Kidney (tissue), 14 donors: Measurements from ENCODE around the gene KRT27. TPM values are rescaled to one million over a fixed set of nuclear protein-coding genes. Genes with fewer than 3 reads are reported as not detected.

ENCODE experiments used
- DNase-seq, 5 donors: peaks; one replicate each; pipeline ENCODE4 v3.0.0-alpha.2; 2013 to 2020
- FAIRE-seq: peaks from 2 replicates; lab custom pipeline; 2012; peaks lifted over from hg19 to GRCh38; lab: Jason Lieb, UNC
- H3K27ac ChIP-seq, 2 donors: one replicate each; pipeline ENCODE4 v1.7.0; 2013; ENCODE audit warnings: low read depth in 2 of 2, low read length in 2 of 2, inconsistent platforms in 1 of 2
- H3K27me3 ChIP-seq: one replicate; pipeline ENCODE4 v1.7.1; 2013; ENCODE audit warnings: low read length, inconsistent platforms; ENCODE audit not compliant: control insufficient read depth, insufficient read depth
- H3K36me3 ChIP-seq, 3 donors: one replicate each; pipeline versions ENCODE4 v1.7.0 to v1.7.1; 2013; ENCODE audit warnings: low read length in 3 of 3, control low read depth in 1 of 3, inconsistent platforms in 1 of 3; ENCODE audit not compliant: insufficient read depth in 3 of 3, control insufficient read depth in 2 of 3
- H3K4me1 ChIP-seq, 3 donors: one replicate each; pipeline versions ENCODE4 v1.7.0 to v1.7.1; 2013; ENCODE audit warnings: low read length in 3 of 3, inconsistent platforms in 1 of 3, low read depth in 1 of 3; ENCODE audit not compliant: control insufficient read depth in 2 of 3, insufficient read depth in 2 of 3
- H3K4me3 ChIP-seq, 3 donors: one replicate each; pipeline versions ENCODE4 v1.7.0 to v1.8.1; 2013; ENCODE audit warnings: low read length in 3 of 3, control low read depth in 1 of 3, inconsistent platforms in 1 of 3
- H3K9ac ChIP-seq, 3 donors: one replicate each; pipeline versions ENCODE4 v1.7.0 to v1.7.1; 2013; ENCODE audit warnings: low read length in 3 of 3, control low read depth in 1 of 3, inconsistent platforms in 1 of 3
- H3K9me3 ChIP-seq, 3 donors: one replicate each; pipeline versions ENCODE4 v1.7.0 to v1.7.1; 2013; ENCODE audit warnings: low read length in 3 of 3, control low read depth in 1 of 3, inconsistent platforms in 1 of 3; ENCODE audit not compliant: control insufficient read depth in 2 of 3, insufficient read depth in 1 of 3
- intact Hi-C: fragments of 100-400 bp; cut with DNase I; formaldehyde crosslinking; loops from one replicate; pipeline ENCODE4 v1.11.1; 2022
- polyA plus RNA-seq: library from polyadenylated mRNA; stranded (reverse); fragments of 350-450 nt; fragmentation: Illumina TruSeq; extraction: RNeasy Lipid Tissue Mini Kit (QIAGEN cat#74804); gene quantifications from one replicate; pipeline ENCODE4 v1.2.3, GENCODE V29; 2014; ENCODE audit warnings: low read depth, low replicate concordance; ENCODE audit not compliant: insufficient read depth
- total RNA-seq: library from RNA; stranded (reverse); fragmentation: NEBNext Ultra II Directional; extraction: Animal tissue kit (Norgen Biotek cat#: 25700); gene quantifications from one replicate; pipeline ENCODE4 v1.2.1, GENCODE V29; 2021
- TF ChIP-seq, protein P1 (sequence below): IDR thresholded peaks from 3 replicates; pipeline ENCODE4 v1.5.1; 2012; ENCODE audit warnings: mild to moderate bottlenecking, moderate library complexity, borderline replicate concordance; ENCODE audit not compliant: insufficient read depth; ENCODE audit errors: extremely low read depth
- donor health status: control.
- donor health status: control.
- donor health status: control.
- donor health status: control.
- donor health status: control.
- donor health status: DM: yes; HTN: yes; CAD: no.
- donor health status: Normal renal cell carcinoma (clear cell type).

The KRT27 gene
- total and polyA plus RNA-seq, 2 donors from 2014 or later: not detected

DNA sequence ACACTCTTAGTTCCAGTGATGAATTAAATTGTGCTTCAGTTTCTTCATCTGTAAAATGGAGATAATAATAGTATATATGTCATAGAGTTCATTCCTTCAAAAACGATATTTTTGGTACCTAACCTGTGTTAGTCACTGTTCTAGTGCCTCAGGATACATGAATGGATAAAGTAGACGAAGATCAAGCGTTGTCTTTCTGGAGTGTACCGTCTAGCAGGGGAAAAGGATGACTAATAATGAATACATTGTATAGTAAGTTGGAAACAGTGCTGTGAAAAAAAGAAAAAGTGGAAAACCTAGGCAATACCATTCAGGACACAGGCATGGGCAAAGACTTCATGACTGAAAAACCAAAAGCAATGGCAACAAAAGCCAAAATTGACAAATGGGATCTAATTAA lies 31.5 kb upstream of the KRT27 start:
- intact Hi-C loops: no loop called here
- H3K4me3 ChIP-seq: no peak overlapping the region
- no peak for FAIRE-seq

DNA sequence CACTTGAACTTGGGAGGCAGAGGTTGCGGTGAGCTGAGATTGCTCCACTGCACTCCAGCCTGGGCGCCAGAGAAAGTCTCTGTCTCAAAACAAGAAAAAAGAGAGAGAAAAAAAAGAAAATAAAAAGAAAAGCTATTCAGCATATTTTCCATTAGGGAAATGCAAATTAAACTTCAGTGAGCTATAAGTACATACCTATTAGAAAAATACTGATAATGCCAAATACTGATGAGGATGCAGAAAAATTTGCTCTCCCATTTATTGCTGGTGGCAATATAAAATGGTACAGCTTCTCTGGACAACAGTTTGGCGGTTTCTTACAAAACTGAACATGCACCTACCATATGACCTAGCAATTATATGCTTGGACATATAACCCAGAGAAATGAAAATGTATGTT lies 30.3 kb upstream of the KRT27 start:
- Histone ChIP-seq H3K36me3 (peaks cover 0 to 2% (median 0%) of the 10 kb centered on the region in 3 donors), H3K9ac (no peak overlapping the region), H3K27me3 (peaks cover 19% of the 10 kb centered on the region), H3K27ac (no peak overlapping the region), H3K4me3 (no peak overlapping the region), H3K9me3 (no peaks in the 10 kb centered on the region), H3K4me1 (no peaks in the 10 kb centered on the region)
- TF ChIP-seq, protein P1, sequence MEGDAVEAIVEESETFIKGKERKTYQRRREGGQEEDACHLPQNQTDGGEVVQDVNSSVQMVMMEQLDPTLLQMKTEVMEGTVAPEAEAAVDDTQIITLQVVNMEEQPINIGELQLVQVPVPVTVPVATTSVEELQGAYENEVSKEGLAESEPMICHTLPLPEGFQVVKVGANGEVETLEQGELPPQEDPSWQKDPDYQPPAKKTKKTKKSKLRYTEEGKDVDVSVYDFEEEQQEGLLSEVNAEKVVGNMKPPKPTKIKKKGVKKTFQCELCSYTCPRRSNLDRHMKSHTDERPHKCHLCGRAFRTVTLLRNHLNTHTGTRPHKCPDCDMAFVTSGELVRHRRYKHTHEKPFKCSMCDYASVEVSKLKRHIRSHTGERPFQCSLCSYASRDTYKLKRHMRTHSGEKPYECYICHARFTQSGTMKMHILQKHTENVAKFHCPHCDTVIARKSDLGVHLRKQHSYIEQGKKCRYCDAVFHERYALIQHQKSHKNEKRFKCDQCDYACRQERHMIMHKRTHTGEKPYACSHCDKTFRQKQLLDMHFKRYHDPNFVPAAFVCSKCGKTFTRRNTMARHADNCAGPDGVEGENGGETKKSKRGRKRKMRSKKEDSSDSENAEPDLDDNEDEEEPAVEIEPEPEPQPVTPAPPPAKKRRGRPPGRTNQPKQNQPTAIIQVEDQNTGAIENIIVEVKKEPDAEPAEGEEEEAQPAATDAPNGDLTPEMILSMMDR: no peak
- FAIRE-seq (no peak), DNase-seq (no peak)
- intact Hi-C loops: no loop called here

More for the DNA sequence above, 31.5 kb upstream of the KRT27 start:
- Histone ChIP-seq H3K36me3 (peaks cover 0 to 2% (median 0%) of the 10 kb centered on the region in 3 donors), H3K27ac (no peak overlapping the region), H3K9me3 (no peaks in the 10 kb centered on the region), H3K9ac (no peak overlapping the region), H3K27me3 (peaks cover 19% of the 10 kb centered on the region), H3K4me1 (no peaks in the 10 kb centered on the region)
- no peak for DNase-seq
- TF ChIP-seq, protein P1: no peak

DNA sequence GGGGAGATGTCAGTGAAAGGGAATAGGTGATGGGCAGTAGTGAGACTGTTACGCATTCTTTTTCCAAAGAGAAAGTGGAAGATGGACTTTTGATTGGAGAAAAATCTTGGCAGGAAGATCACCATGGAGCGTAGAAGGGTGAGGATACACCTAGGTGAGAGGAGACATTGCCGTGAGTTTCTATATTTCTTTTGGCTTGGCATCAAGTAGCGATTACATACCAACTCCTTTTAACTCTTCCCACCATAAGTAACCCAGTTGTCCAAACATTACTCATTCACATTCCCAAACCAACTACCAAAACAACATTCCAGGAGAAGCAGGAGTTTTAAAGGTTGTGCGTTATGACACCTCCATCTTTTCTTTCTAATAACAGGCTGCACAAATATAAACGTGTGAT lies 28.1 kb upstream of the KRT27 start:
- intact Hi-C loops: no loop called here
- H3K27me3 ChIP-seq: peaks cover 22% of the 10 kb centered on the region
- H3K4me3 ChIP-seq: no peak overlapping the region
- TF ChIP-seq, protein P1: no peak
- no peak for DNase-seq
- H3K9ac ChIP-seq: no peak overlapping the region
- H3K4me1 ChIP-seq: no peaks in the 10 kb centered on the region
- H3K36me3 ChIP-seq: no peaks in the 10 kb centered on the region
- FAIRE-seq: no peak
- H3K27ac ChIP-seq: no peak overlapping the region
- no peaks in the 10 kb centered on the region for H3K9me3 ChIP-seq

DNA sequence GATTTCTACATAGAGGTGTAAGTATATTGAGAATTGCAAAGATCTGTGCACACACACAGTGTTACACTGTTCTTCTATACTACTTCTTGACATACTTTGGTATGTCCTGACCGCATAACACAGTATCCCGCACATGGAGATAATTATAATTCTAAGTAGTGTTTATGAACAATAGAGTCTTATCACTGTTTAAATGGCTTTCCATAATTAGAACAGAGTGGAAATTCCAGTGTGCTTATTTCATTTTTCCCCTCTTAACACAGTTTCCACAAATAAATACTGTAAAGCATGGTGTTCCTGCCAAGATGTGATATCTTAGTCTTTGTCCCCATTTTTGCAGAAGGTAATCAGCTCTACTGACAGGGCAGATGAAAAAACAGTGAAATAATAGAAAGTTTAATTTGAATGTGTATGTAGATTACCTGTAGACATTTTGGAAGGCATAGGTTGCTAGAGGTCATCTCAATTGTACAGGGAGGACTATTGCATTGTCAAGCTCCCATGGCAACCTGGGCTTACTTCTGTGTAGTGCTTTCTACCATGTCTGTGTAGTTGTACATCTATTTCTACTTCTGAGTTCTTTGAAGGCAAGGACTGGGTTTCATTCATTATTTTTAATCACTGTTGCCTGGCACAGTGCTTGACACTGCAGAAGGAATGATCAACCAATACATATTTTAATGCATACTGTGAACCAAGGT lies 27.5 kb upstream of the KRT27 start:
- no peaks in the 10 kb centered on the region for H3K4me1 ChIP-seq
- DNase-seq: no peak
- H3K27me3 ChIP-seq: peaks cover 22% of the 10 kb centered on the region
- H3K27ac ChIP-seq: no peak overlapping the region
- H3K9me3 ChIP-seq: no peaks in the 10 kb centered on the region
- no peak overlapping the region for H3K9ac ChIP-seq
- H3K4me3 ChIP-seq: no peak overlapping the region
- no peak for FAIRE-seq
- TF ChIP-seq, protein P1: no peak
- no peaks in the 10 kb centered on the region for H3K36me3 ChIP-seq
- intact Hi-C loops: no loop called here
